LNCAP (cell line): ENCODE results near the gene AGRN.

ENCODE experiments used
- TF ChIP-seq, protein P1 (sequence below): fragments of 450-650 bp; IDR thresholded peaks from 2 replicates; pipeline ENCODE4 v1.5.1; 2017; ENCODE audit warnings: mild to moderate bottlenecking

Gene AGRN

DNA sequence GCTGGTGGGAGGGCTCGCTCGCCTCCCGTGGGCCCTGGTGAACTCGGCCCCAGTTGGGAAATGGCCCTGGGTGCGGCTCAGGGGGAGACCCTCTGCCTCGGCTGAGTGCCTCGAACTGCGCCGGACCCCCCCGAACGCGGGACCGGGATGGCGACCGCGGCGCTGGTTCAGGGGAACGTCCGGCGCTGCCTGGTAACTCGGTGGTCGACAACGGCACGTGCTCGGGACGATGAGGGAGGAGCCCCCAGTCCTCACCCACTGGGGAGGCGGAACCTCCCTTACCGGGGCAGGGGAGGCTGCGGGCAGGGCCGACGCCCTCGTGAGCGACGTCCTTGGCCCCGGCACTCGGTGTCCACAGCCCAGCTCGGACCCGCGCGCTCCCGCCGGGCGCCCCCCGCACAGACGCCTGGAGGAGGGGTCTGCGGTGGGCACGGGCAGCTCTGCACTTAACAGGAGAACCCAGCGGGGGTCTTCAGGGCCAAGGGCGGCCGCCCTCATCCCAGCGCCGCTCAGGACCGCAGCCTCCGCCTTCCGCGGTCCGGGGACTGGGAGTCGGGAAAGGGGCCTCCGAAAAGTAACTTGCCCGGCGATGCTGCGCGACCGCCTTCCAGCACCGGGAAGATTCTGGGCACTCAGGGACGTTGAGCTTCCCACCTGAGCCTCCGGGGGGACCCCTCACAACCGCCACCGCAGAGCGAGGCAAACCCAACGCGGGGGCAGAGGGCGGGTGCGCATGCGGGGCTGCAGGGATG is 21.8 kb upstream of the AGRN start:
- TF ChIP-seq, protein P1, sequence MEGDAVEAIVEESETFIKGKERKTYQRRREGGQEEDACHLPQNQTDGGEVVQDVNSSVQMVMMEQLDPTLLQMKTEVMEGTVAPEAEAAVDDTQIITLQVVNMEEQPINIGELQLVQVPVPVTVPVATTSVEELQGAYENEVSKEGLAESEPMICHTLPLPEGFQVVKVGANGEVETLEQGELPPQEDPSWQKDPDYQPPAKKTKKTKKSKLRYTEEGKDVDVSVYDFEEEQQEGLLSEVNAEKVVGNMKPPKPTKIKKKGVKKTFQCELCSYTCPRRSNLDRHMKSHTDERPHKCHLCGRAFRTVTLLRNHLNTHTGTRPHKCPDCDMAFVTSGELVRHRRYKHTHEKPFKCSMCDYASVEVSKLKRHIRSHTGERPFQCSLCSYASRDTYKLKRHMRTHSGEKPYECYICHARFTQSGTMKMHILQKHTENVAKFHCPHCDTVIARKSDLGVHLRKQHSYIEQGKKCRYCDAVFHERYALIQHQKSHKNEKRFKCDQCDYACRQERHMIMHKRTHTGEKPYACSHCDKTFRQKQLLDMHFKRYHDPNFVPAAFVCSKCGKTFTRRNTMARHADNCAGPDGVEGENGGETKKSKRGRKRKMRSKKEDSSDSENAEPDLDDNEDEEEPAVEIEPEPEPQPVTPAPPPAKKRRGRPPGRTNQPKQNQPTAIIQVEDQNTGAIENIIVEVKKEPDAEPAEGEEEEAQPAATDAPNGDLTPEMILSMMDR, result no peak

DNA sequence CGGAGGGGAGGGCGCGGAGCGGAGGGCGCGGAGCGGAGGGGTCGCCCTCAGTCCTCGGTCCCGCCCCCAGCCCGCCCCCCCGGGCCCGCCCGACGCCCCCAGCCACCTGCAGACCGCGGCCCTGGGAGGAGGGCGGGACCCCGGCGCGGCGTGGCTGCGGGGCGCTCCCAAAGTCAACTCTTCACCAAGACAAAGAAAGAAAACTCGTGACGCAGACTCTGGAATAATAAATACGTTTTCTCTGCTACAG is 21.2 kb upstream of the AGRN start:
- TF ChIP-seq, protein P1, result no peak

GRCh38 chr1:998995-999724 is 20.8 kb upstream of the AGRN start:
- TF ChIP-seq, protein P1, result no peak; the same call in 1 of the 2 replicates

DNA sequence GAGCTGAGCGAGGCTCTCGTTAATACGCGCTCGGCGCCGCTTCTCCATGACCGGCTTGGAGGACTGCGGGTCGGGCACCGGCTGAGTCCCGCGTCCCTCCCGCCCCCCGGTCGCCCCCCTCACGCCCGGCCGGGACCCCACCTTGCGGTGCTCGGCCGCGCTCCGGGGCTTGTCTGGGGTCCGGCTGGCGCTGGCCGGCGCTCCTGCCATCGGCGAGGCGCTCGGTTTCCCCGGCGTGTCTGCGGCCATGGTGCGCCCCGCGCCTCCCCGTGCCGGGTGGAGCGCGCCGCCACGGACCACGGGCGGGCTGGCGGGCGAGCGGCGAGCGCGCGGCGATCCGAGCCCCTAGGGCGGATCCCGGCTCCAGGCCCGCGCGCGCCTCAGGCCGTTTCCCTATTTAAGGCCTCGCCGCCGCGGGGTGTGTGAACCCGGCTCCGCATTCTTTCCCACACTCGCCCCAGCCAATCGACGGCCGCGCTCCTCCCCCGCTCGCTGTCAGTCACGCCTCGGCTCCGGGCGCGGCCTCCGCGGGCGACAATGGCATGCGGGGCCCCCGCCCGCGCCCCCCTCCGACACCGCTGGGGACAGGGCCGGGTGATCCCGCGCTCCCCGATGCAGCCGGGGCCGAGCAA is 20.1 kb upstream of the AGRN start, which contains the start of gene HES4:
HES4 (minus strand) TSS at position 373 of the 632 bp plus-strand sequence; CDS start at position 249, 124 bp downstream.
- TF ChIP-seq, protein P1, result no peak

- TF ChIP-seq, protein P1, result no peak
These were observed 19.4 kb upstream of the AGRN start for GRCh38 chr1:1000357-1001056.

- TF ChIP-seq, protein P1, result no peak
These were observed 18.7 kb upstream of the AGRN start for GRCh38 chr1:1001057-1001783.
